A673 (cell line): ENCODE measurements around the gene LINGO3. TPM values are rescaled to one million over a fixed set of nuclear protein-coding genes. Genes with fewer than 3 reads are reported as not detected.

Experiments
- BruUV-seq: library from RNA; stranded (reverse); fragments of 400-500 nt; replicated peaks from 2 replicates; lab custom pipeline; 2021; lab: Mats Ljungman, UMichigan
- CTCF ChIA-PET: fragments of 300-600 bp; sonication (Branson Sonifier 250); formaldehyde crosslinking; loops from one replicate; lab custom pipeline; 2022; ENCODE audit warnings: antibody characterized with exemption; lab: Charles Lee
- POLR2A ChIA-PET: fragments of 300-600 bp; sonication (Branson Sonifier 250); formaldehyde crosslinking; loops from one replicate; lab custom pipeline; 2022; ENCODE audit warnings: antibody characterized with exemption; ENCODE audit not compliant: low non-redundant PET; lab: Charles Lee
- DNase-seq: peaks from one replicate; pipeline ENCODE4 v3.0.0-alpha.2; 2015; ENCODE audit warnings: low spot score
- H3K27ac ChIP-seq: fragments of 200-600 bp; sonication (generic); 2 replicates; pipeline ENCODE4 v1.5.1; 2016; ENCODE audit warnings: mixed run types, low read depth, mild to moderate bottlenecking, mixed read lengths, antibody characterized with exemption, low read length; ENCODE audit not compliant: poor library complexity, severe bottlenecking
- H3K27me3 ChIP-seq: fragments of 200-600 bp; sonication (generic); replicated peaks from 2 replicates; pipeline ENCODE4 v1.6.1; 2017; ENCODE audit warnings: mixed run types, low read depth, mild to moderate bottlenecking, mixed read lengths, antibody characterized with exemption, low read length; ENCODE audit not compliant: insufficient read depth, poor library complexity
- H3K36me3 ChIP-seq: fragments of 200-600 bp; sonication (generic); 2 replicates; pipeline ENCODE4 v1.6.1; 2016; ENCODE audit warnings: mixed run types, mild to moderate bottlenecking, mixed read lengths, antibody characterized with exemption, low read length; ENCODE audit not compliant: insufficient read depth, poor library complexity, severe bottlenecking
- H3K4me1 ChIP-seq: fragments of 200-600 bp; sonication (generic); 2 replicates; pipeline ENCODE4 v1.6.1; 2017; ENCODE audit warnings: mixed run types, mild to moderate bottlenecking, mixed read lengths, antibody characterized with exemption, low read length; ENCODE audit not compliant: insufficient read depth, poor library complexity, severe bottlenecking
- H3K4me3 ChIP-seq: fragments of 200-600 bp; sonication (generic); 2 replicates; pipeline ENCODE4 v1.5.1; 2016; ENCODE audit warnings: low read depth, mixed run types, mild to moderate bottlenecking, mixed read lengths, low read length; ENCODE audit not compliant: poor library complexity, severe bottlenecking
- H3K9me3 ChIP-seq: fragments of 200-600 bp; sonication (generic); 2 replicates; pipeline ENCODE4 v1.6.1; 2016; ENCODE audit warnings: mixed run types, low read depth, mild to moderate bottlenecking, mixed read lengths, antibody characterized with exemption, low read length; ENCODE audit not compliant: poor library complexity, severe bottlenecking
- CTCF ChIP-seq: fragments of 300-800, 200-600 bp; sonication (generic); conservative IDR thresholded peaks from 2 replicates; pipeline ENCODE4 v1.5.1; 2017; ENCODE audit warnings: low read depth, mild to moderate bottlenecking, antibody characterized with exemption, low read length, moderate library complexity, mixed read lengths
- EZH2 ChIP-seq: fragments of 200-600 bp; sonication (generic); IDR thresholded peaks from 2 replicates; pipeline ENCODE4 v1.6.1; 2017; ENCODE audit warnings: borderline replicate concordance, low read depth, mild to moderate bottlenecking, mixed read lengths, antibody characterized with exemption, low read length; ENCODE audit not compliant: poor library complexity, severe bottlenecking
- intact Hi-C: fragments of 100-400 bp; cut with micrococcal nuclease; formaldehyde crosslinking; loops from one replicate; pipeline ENCODE4 v1.10.0; 2022; ENCODE audit not compliant: unreplicated experiment
- total RNA-seq: library from RNA; stranded (reverse); gene quantifications from 2 replicates; pipeline ENCODE4 v1.2.3, GENCODE V29; 2021

The LINGO3 gene
- total RNA-seq, 1 experiment from 2014 or later: not detected

GRCh38 chr19:2354670-2355069 is 46.7 kb upstream of the LINGO3 start:
- intact Hi-C loops: no loop called here
- no peak for DNase-seq
- no peaks in the 10 kb centered on the region for H3K36me3 ChIP-seq
- CTCF ChIA-PET: no interaction called here
- no peak for TF ChIP-seq CTCF
- no peak for TF ChIP-seq EZH2
- H3K4me3 ChIP-seq: no peak overlapping the region
- peaks cover 11% of the 10 kb centered on the region for H3K27me3 ChIP-seq
- H3K9me3 ChIP-seq: no peaks in the 10 kb centered on the region
- POLR2A ChIA-PET: no interaction called here
- no peaks in the 10 kb centered on the region for H3K4me1 ChIP-seq
- no TSS peak for BruUV-seq
- H3K27ac ChIP-seq: no peak overlapping the region

DNA sequence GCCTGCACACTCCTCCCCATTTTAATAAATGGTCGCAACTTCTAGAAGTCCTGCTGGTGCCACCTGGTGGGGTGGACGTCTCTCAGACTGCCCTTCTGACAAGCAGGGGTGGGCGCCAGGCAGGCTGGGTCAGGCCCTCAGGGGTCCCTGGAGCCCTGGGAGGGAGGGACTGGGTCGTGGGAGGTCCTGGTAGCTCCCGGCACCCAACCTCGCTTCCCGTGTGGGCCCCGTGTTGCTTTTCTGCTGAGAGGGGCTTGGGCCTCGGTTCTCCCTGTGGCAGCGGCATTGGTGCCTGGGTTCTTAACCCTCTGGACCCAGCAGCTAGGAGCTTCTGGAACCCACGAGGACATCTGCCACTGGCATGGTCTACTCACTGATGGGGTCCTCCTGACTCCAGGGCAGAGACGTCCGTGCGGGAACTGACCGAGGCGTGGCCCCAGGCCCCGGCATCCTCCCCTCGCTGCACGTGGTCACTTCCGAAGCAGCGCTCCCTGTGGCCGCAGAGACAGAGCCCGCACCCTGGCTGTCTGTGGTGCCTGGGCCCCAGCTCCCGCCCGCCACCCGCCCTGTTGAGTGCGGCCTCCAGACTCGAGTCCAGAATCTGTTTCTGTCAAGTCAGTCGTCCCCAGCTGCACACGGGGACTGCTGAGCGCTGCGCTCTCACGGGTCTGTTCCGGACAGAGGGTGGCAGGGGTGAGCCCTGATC is 46.1 kb upstream of the LINGO3 start:
- Histone ChIP-seq H3K4me3 (no peak overlapping the region), H3K36me3 (no peaks in the 10 kb centered on the region), H3K9me3 (no peaks in the 10 kb centered on the region), H3K27ac (no peak overlapping the region), H3K4me1 (no peaks in the 10 kb centered on the region), H3K27me3 (peaks cover 7% of the 10 kb centered on the region)
- intact Hi-C loops: no loop called here
- POLR2A ChIA-PET: no interaction called here
- TF ChIP-seq EZH2: no peak
- TF ChIP-seq CTCF: no peak
- BruUV-seq: no TSS peak
- CTCF ChIA-PET: no interaction called here
- DNase-seq: no peak

DNA sequence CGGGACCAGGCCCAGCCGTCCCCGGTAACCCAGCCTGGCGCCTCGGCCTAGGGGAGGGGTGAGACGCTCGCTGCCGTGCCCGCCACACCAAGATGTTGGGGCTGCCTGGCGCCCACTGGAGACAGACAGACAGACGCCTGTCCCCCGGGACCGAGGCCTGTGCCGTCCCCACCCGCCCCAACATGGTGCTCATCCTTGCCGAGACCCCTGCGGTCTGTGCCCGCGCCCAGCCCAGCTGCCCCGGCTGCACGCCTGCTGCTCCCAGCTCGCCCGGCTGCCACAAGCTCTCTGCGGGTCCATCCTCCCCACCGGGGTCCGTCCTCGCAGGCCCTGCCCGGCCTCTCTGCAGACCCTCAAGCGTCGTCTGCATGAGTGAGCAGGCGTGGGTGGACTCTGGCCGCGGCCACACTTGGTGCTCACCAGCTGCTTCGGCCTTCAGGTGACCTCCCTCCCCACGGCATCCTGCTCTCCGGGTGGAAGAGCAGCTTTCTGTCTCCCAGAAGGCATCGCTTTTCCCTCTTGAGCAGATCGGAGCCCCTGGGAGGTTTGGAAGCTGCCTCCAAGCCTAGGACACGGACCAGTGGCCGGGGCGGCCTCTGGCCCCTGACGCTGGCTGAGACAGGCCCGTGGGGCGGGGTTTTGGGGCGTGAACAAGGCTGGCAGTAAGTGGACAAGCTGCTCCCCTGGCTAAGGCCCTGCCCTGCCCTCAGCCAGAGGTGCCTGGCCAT is 45.4 kb upstream of the LINGO3 start:
- no TSS peak for BruUV-seq
- Histone ChIP-seq H3K27ac (no peak overlapping the region), H3K4me1 (no peaks in the 10 kb centered on the region), H3K27me3 (no peaks in the 10 kb centered on the region), H3K36me3 (no peaks in the 10 kb centered on the region), H3K4me3 (no peak overlapping the region), H3K9me3 (no peaks in the 10 kb centered on the region)
- no peak for DNase-seq
- POLR2A ChIA-PET: no interaction called here
- intact Hi-C loops: no loop called here
- CTCF ChIA-PET: no interaction called here
- TF ChIP-seq EZH2 (no peak), CTCF (no peak)
